ENCODE measurements around the gene TFAP2A.

Gene TFAP2A

DNA sequence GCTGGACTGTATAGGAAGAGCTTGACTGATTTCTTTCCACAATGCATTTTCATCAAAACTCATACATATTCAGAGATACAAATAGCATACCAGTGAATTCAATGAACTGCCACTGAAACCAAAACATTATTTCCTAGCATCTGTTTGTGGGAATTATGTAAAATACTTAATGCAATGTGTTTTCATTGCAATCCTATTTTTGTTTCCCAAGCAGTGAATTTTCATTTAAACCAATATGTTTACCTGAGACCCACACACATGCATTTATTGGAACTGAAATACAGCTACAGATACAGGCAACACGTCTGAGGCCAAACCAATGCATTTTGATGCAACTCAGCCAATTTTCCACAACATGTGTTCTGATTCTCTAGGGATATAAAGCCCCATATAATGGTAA, 33.2 kb upstream of the TFAP2A start:
- Histone ChIP-seq H3K27me3 (ENCODE audit: insufficient read depth, low read length) (no peaks in the 10 kb centered on the region), H3K36me3 (ENCODE audit: insufficient read depth, low read length) (no peaks in the 10 kb centered on the region), H3K27ac (ENCODE audit: low read depth, low read length) (no peak overlapping the region), H3K9ac (ENCODE audit: low read depth, low read length) (no peak overlapping the region), H3K9me3 (ENCODE audit: insufficient read depth, low read depth, low read length) (no peaks in the 10 kb centered on the region), H3K4me1 (ENCODE audit: insufficient read depth, low read length) (0 out of 2 replicates have a peak, but pooled peaks cover 3% of the 10 kb centered on the region), H3K4me3 (ENCODE audit: low read length) (no peak overlapping the region)
- WGBS: 83% methylated on average over 1 of the region's 1 CpG

DNA sequence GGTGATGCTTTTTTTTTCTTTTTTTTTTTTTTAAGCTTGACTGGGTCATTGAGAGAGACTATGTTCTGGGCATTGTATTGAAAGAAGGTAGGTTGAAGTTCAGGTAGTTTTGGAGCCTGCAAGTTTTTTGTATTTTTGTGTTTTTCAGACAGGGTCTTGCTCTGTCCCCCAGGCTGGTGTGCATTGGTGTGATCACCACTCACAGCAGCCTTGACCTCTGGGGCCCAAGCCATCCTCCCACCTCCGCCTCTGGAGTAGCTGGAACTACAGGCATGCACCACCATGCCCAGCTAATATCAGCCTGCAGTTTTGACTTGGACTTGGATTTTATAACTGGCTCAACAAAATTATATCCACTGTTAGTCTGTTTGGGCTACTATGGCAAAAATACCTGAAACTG, 31.7 kb upstream of the TFAP2A start:
- no peaks in the 10 kb centered on the region for H3K36me3 ChIP-seq (ENCODE audit: insufficient read depth, low read length)
- no peak overlapping the region for H3K4me3 ChIP-seq (ENCODE audit: low read length)
- no peaks in the 10 kb centered on the region for H3K4me1 ChIP-seq (ENCODE audit: insufficient read depth, low read length)
- no peaks in the 10 kb centered on the region for H3K9me3 ChIP-seq (ENCODE audit: insufficient read depth, low read depth, low read length)
- WGBS: 86% methylated on average over 1 of the region's 1 CpG
- no peak overlapping the region for H3K27ac ChIP-seq (ENCODE audit: low read depth, low read length)
- no peak overlapping the region for H3K9ac ChIP-seq (ENCODE audit: low read depth, low read length)
- H3K27me3 ChIP-seq (ENCODE audit: insufficient read depth, low read length): no peaks in the 10 kb centered on the region

DNA sequence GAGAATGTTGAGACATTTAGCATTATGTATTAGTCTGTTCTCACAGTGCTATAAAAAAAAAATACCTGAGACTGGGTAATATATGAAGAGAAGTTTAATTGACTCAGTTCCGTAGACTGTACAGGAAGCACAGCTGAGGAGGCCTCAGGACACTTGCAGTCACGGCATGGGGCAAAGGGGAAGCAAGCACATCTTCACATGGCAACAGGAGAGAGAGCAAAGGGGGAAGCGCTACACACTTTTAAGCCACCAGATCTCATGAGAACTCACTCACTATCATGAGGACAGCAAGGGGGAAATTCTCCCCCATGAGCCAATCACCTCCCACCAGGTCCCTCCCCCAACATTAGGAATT, 26.8 kb upstream of the TFAP2A start:
- H3K9ac ChIP-seq (ENCODE audit: low read depth, low read length): no peak overlapping the region
- no peaks in the 10 kb centered on the region for H3K4me1 ChIP-seq (ENCODE audit: insufficient read depth, low read length)
- H3K4me3 ChIP-seq (ENCODE audit: low read length): no peak overlapping the region
- H3K27ac ChIP-seq (ENCODE audit: low read depth, low read length): no peak overlapping the region
- H3K9me3 ChIP-seq (ENCODE audit: insufficient read depth, low read depth, low read length): no peaks in the 10 kb centered on the region
- 87% methylated on average over 3 of the region's 3 CpGs for WGBS
- no peaks in the 10 kb centered on the region for H3K27me3 ChIP-seq (ENCODE audit: insufficient read depth, low read length)
- no peaks in the 10 kb centered on the region for H3K36me3 ChIP-seq (ENCODE audit: insufficient read depth, low read length)

DNA sequence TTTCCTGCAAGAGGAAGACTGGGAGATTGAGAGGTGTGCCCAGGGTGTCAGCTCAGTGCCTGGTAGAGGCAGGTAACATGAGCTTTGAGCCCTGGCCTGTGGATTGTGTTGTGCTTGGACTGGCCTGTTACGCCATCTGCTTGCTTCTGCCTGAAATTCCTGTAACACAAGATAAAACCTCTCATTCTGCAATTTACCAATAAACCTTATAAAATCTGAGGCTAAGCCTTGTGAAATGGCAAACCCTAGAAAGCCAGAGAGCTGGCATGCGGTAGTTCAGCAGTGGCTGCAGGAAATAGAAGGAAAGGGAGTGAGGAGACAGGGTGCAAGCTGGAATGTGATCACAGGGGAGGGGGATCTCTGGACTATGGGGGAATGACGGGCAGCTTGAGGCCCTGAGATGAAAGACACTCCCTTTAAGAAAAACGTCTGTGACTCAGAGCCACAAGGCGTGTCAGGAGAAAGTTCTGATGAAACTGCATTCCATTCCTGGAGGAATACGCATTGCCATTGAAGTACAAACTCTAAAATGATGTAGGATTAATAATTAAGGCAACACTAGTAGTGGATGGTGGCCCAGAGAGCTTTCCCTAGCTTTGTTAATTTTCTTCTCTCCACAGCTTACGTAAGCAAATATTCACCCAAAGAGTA, 26.3 kb upstream of the TFAP2A start:
- Histone ChIP-seq H3K27me3 (ENCODE audit: insufficient read depth, low read length) (no peaks in the 10 kb centered on the region), H3K9me3 (ENCODE audit: insufficient read depth, low read depth, low read length) (no peaks in the 10 kb centered on the region), H3K36me3 (ENCODE audit: insufficient read depth, low read length) (no peaks in the 10 kb centered on the region), H3K27ac (ENCODE audit: low read depth, low read length) (no peak overlapping the region), H3K4me1 (ENCODE audit: insufficient read depth, low read length) (no peaks in the 10 kb centered on the region), H3K9ac (ENCODE audit: low read depth, low read length) (no peak overlapping the region), H3K4me3 (ENCODE audit: low read length) (no peak overlapping the region)
- WGBS: 83% methylated on average over 6 of the region's 7 CpGs

DNA sequence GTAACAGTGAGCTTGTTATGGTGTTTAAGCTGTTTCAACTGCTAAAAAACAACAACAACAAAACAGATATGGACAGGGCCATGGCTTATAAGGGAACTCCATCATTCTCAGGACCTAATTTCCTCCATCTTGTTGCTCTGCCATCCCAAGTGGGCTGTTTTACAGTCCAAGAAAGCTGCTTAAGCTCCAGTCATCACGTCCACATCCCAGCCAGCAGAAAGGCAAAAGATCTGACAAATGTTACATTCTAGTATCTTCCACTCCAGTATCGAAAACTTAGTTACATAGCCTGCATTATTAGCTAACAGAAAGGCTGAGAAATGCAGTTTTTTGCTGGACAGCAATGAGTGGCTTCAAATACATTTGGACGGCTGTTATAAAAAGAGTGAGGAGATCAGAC, 23.0 kb upstream of the TFAP2A start:
- H3K9ac ChIP-seq (ENCODE audit: low read depth, low read length): no peak overlapping the region
- H3K9me3 ChIP-seq (ENCODE audit: insufficient read depth, low read depth, low read length): no peaks in the 10 kb centered on the region
- no peaks in the 10 kb centered on the region for H3K36me3 ChIP-seq (ENCODE audit: insufficient read depth, low read length)
- H3K4me1 ChIP-seq (ENCODE audit: insufficient read depth, low read length): peaks cover 10% of the 10 kb centered on the region
- H3K27me3 ChIP-seq (ENCODE audit: insufficient read depth, low read length): no peaks in the 10 kb centered on the region
- no peak overlapping the region for H3K4me3 ChIP-seq (ENCODE audit: low read length)
- no peak overlapping the region for H3K27ac ChIP-seq (ENCODE audit: low read depth, low read length)
- WGBS: 92% methylated on average over 3 of the region's 3 CpGs

DNA sequence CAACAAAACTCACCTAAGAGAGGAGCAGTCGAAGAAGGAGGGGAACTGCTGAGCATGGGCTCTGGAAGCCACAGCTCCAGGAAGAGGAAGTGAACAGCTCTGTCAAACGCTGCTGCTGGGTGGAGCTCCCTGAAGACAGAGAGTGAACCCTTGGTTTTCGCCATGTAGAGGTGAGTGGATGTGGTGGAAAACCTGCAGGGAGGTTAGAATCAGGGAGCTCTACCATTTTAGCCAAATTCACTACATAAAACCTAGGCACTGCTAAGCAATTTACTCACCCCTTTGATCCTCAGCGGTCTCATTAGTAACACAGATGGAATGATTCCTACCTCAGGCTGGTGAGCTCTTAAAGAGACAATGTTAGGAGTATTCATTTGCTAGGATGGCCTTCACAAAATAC, 19.4 kb upstream of the TFAP2A start:
- no peak overlapping the region for H3K9ac ChIP-seq (ENCODE audit: low read depth, low read length)
- no peaks in the 10 kb centered on the region for H3K9me3 ChIP-seq (ENCODE audit: insufficient read depth, low read depth, low read length)
- peaks cover 12% of the 10 kb centered on the region for H3K4me1 ChIP-seq (ENCODE audit: insufficient read depth, low read length)
- 61% methylated on average over 4 of the region's 4 CpGs for WGBS
- no peak overlapping the region for H3K4me3 ChIP-seq (ENCODE audit: low read length)
- no peaks in the 10 kb centered on the region for H3K36me3 ChIP-seq (ENCODE audit: insufficient read depth, low read length)
- peaks cover 9% of the 10 kb centered on the region for H3K27me3 ChIP-seq (ENCODE audit: insufficient read depth, low read length)
- no peak overlapping the region for H3K27ac ChIP-seq (ENCODE audit: low read depth, low read length)

DNA sequence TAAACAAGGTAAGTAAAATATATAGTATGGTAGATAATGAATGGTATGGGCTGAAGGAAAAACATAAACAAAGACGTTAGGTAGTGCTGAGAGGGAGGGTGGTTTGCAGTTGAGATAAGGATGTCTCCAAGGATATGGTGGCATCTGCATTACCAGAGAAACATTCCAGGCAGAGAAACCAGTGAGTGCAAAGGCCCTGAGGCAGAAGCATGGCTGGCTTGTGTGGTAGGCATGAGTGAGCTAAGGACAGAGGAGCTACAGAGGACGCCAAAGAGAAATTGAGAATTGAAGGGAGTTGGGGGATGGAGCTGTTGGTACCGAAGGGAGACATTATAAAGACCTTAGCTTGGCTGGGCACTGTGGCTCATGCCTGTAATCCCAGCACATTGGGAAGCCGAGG, 18.4 kb upstream of the TFAP2A start:
- peaks cover 18% of the 10 kb centered on the region for H3K27me3 ChIP-seq (ENCODE audit: insufficient read depth, low read length)
- WGBS: 88% methylated on average over 4 of the region's 4 CpGs
- H3K36me3 ChIP-seq (ENCODE audit: insufficient read depth, low read length): no peaks in the 10 kb centered on the region
- H3K27ac ChIP-seq (ENCODE audit: low read depth, low read length): no peak overlapping the region
- H3K4me1 ChIP-seq (ENCODE audit: insufficient read depth, low read length): peaks cover 12% of the 10 kb centered on the region
- H3K9ac ChIP-seq (ENCODE audit: low read depth, low read length): no peak overlapping the region
- H3K4me3 ChIP-seq (ENCODE audit: low read length): no peak overlapping the region
- H3K9me3 ChIP-seq (ENCODE audit: insufficient read depth, low read depth, low read length): no peaks in the 10 kb centered on the region

DNA sequence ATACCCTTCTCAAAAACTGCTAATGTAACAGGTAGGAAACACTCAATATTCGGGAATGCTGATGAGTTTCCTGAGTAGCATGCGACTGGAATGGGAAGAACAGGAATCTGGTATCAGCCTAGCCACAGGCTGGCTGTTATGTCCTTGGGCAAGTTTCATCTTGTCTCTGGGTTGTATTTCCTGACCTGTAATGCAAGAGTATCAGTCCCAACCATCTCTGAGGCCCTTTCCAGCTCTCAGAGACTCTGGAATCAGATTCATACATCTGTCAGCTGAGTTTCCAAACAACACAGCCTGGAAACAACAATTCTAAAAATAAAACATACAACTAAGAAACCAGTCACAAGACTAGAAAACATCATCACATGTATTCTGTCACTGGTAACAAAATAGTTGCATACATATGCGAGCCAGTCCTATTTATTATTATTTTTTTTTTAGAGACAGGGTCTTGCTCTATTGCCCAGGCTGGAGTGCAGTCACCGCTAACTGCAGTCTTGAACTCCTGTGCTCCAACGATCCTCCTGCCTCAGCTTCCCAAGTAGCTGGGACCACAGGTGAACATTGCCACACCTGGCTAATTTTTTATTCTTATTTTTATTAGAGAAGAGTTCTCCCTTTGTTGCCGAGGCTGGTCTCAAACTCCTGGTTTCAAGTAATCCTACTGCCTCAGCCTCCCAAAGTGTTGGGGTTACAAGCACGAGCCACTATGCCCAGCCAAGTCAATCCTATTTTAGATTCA, 16.7 kb upstream of the TFAP2A start:
- WGBS: 84% methylated on average over 7 of the region's 7 CpGs
- Histone ChIP-seq H3K27ac (ENCODE audit: low read depth, low read length) (no peak overlapping the region), H3K27me3 (ENCODE audit: insufficient read depth, low read length) (peaks cover 35% of the 10 kb centered on the region), H3K4me1 (ENCODE audit: insufficient read depth, low read length) (peaks cover 22% of the 10 kb centered on the region), H3K36me3 (ENCODE audit: insufficient read depth, low read length) (no peaks in the 10 kb centered on the region), H3K9ac (ENCODE audit: low read depth, low read length) (no peak overlapping the region), H3K9me3 (ENCODE audit: insufficient read depth, low read depth, low read length) (no peaks in the 10 kb centered on the region), H3K4me3 (ENCODE audit: low read length) (no peak overlapping the region)

DNA sequence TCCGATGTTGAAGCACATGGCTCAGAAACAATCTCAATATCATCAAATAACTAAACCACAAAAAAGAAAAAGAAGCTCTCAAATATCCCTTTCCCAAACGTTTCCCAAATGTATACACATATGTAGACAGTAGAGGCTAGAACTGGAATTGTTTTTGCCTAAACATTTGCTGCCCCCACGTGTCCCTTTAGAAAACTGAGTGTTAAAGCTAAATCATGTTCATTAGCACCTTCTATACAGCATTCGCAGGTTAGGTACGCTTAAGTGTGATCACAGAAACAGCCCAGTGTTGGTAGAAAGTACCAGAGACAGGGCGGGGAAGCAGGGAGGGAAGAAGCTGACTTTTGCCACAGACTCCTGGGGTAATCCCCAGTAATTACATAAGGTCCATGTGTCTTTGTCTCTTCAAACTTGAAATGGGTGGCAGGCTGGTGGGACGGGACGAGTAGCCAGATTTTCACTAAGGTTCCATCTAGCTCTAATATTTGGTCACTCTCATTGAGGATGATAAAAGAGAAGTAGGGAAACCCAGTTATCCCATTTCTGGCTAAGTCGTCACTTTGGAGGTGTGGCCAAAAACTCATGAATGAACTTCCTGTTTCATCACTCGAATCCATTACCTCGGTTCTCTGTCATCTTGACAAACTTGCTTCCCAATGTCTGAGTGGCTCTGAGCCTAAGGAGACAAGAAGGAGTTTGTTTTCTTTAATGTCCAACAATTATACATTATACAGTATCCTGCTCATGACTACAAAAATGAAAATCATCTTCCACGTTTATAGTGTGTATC, 15.0 kb upstream of the TFAP2A start:
- Histone ChIP-seq H3K27me3 (ENCODE audit: insufficient read depth, low read length) (peaks cover 53% of the 10 kb centered on the region), H3K9me3 (ENCODE audit: insufficient read depth, low read depth, low read length) (no peaks in the 10 kb centered on the region), H3K4me3 (ENCODE audit: low read length) (no peak overlapping the region), H3K9ac (ENCODE audit: low read depth, low read length) (no peak overlapping the region), H3K27ac (ENCODE audit: low read depth, low read length) (no peak overlapping the region), H3K36me3 (ENCODE audit: insufficient read depth, low read length) (no peaks in the 10 kb centered on the region), H3K4me1 (ENCODE audit: insufficient read depth, low read length) (peaks cover 33% of the 10 kb centered on the region)
- 46% methylated on average over 12 of the region's 12 CpGs for WGBS

DNA sequence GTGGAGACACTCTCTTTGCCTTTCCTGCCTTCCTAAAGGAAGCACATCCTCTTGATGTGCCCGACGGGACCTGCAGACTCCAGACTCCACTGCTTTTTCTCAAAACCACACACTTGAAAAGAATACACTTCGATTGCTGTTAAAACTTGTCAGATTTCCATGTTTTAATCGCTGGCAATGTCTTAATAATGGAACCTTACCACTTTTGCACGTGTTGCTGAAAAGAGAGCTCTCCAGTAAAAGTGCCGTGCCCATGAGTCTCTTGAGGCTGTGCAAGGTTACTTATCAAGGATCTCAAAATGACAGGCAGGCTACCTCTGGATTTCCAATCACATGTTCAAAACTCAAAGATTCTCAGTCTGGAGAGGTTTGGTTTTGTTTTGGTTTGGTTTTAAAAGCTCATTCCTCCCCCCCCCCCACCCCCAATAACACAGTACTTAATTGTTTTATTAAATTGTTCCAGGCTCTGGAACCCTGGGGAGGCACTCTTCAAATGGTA, 12.0 kb upstream of the TFAP2A start:
- peaks cover 29% of the 10 kb centered on the region for H3K4me1 ChIP-seq (ENCODE audit: insufficient read depth, low read length)
- peak overlapping the region; percentile 3; the same call in 1 of the 2 replicates for H3K9ac ChIP-seq (ENCODE audit: low read depth, low read length)
- peak overlapping the region; percentile 53 for H3K4me3 ChIP-seq (ENCODE audit: low read length)
- 6% methylated on average over 6 of the region's 6 CpGs for WGBS
- peaks cover 83% of the 10 kb centered on the region for H3K27me3 ChIP-seq (ENCODE audit: insufficient read depth, low read length)
- H3K27ac ChIP-seq (ENCODE audit: low read depth, low read length): no peak overlapping the region; the same call in 1 of the 2 replicates
- no peaks in the 10 kb centered on the region for H3K9me3 ChIP-seq (ENCODE audit: insufficient read depth, low read depth, low read length)
- H3K36me3 ChIP-seq (ENCODE audit: insufficient read depth, low read length): no peaks in the 10 kb centered on the region
